ENCODE measurements around the gene LPIN3. TPM values are rescaled to one million over a fixed set of nuclear protein-coding genes. Genes with fewer than 3 reads are reported as not detected.
A peak's percentile ranks its signal among the peaks of the same experiment; 100 is the strongest.

The LPIN3 gene
- total RNA-seq, 6 donors from 2014 or later: 9.4 to 78.6 (median 14.2) TPM

GRCh38 chr20:41364236-41364855 lies 23.7 kb downstream of the LPIN3 start:
- no peak overlapping the region for H3K4me3 ChIP-seq
- peaks cover 8 to 16% (median 10%) of the 10 kb centered on the region in 4 donors for H3K4me1 ChIP-seq
- no peak for DNase-seq
- H3K9me3 ChIP-seq: no peaks in the 10 kb centered on the region
- no peaks in the 10 kb centered on the region for H3K36me3 ChIP-seq
- no peak for ATAC-seq (ENCODE audit: low FRiP score in 2 of 2)
- H3K27ac ChIP-seq: no peak overlapping the region
- WGBS, 2 donors: 86 to 87% methylated on average over 13 of the region's 13 CpGs
- TF ChIP-seq CTCF (IDR thresholded peaks at IDR 0.05) (no peak), EP300 (IDR thresholded peaks at IDR 0.05) (no peak), POLR2A (IDR thresholded peaks at IDR 0.05) (no peak)
- peaks cover 0 to 26% (median 11%) of the 10 kb centered on the region in 4 donors for H3K27me3 ChIP-seq

GRCh38 chr20:41364967-41365765 lies 24.5 kb downstream of the LPIN3 start:
- H3K36me3 ChIP-seq: no peaks in the 10 kb centered on the region
- ATAC-seq (ENCODE audit: low FRiP score in 2 of 2) (no peak), DNase-seq (no peak)
- H3K27me3 ChIP-seq: peaks cover 0 to 26% (median 11%) of the 10 kb centered on the region in 4 donors
- H3K9me3 ChIP-seq: no peaks in the 10 kb centered on the region
- WGBS, 2 donors: 78% methylated on average over 15 to 16 of the region's 19 CpGs
- peaks cover 8 to 16% (median 10%) of the 10 kb centered on the region in 4 donors for H3K4me1 ChIP-seq
- no peak overlapping the region for H3K27ac ChIP-seq
- H3K4me3 ChIP-seq: no peak overlapping the region
- TF ChIP-seq POLR2AphosphoS5 (IDR thresholded peaks at IDR 0.05) (no peak), CTCF (IDR thresholded peaks at IDR 0.05) (no peak), POLR2A (IDR thresholded peaks at IDR 0.05) (no peak), EP300 (IDR thresholded peaks at IDR 0.05) (no peak)

- Histone ChIP-seq H3K27ac (no peak overlapping the region), H3K27me3 (peaks cover 0 to 26% (median 11%) of the 10 kb centered on the region in 4 donors), H3K36me3 (no peaks in the 10 kb centered on the region), H3K9me3 (peaks cover under 1 to 2% (median under 1%) of the 10 kb centered on the region in 4 donors), H3K4me3 (peak overlapping the region in 3 of 4 donors; percentile 36 to 39 (median 38)), H3K4me1 (peaks cover 8 to 16% (median 10%) of the 10 kb centered on the region in 4 donors)
- 9% methylated on average over 42 of the region's 76 CpGs; no CpG with 5 or more reads in 1 of the 2 donors for WGBS, 2 donors
- peak in 1 of 2 donors; percentile 80 for DNase-seq
- ATAC-seq (ENCODE audit: low FRiP score in 2 of 2): no peak
- TF ChIP-seq EP300 (IDR thresholded peaks at IDR 0.05): no peak
- no peak for TF ChIP-seq POLR2A (IDR thresholded peaks at IDR 0.05)
- TF ChIP-seq CTCF (IDR thresholded peaks at IDR 0.05): no peak
Observed at GRCh38 chr20:41365777-41366545, 25.3 kb downstream of the LPIN3 start.

GRCh38 chr20:41366546-41367392 lies 26.1 kb downstream of the LPIN3 start, which contains the start of gene EMILIN3:
TSS of gene EMILIN3 (minus strand) at chr20:41366818. CDS start at chr20:41366634, 184 bp downstream.
- Histone ChIP-seq H3K36me3 (no peaks in the 10 kb centered on the region), H3K4me3 (peak within 1 kb of the TSS in 3 of 4 donors; percentile 36 to 39 (median 38)), H3K9me3 (peaks cover 4 to 10% (median 8%) of the 10 kb centered on the region in 4 donors), H3K4me1 (peaks cover 8 to 16% (median 10%) of the 10 kb centered on the region in 4 donors), H3K27me3 (peaks cover 0 to 26% (median 11%) of the 10 kb centered on the region in 4 donors), H3K27ac (no peak within 1 kb of the TSS)
- ATAC-seq (ENCODE audit: low FRiP score in 2 of 2) (peak in 1 of 2 donors; percentile 7), DNase-seq (peak in 1 of 2 donors; percentile 80)
- TF ChIP-seq POLR2AphosphoS5 (IDR thresholded peaks at IDR 0.05) (no peak), POLR2A (IDR thresholded peaks at IDR 0.05) (no peak), EP300 (IDR thresholded peaks at IDR 0.05) (no peak), CTCF (IDR thresholded peaks at IDR 0.05) (no peak)
- 13 to 28% methylated on average over 15 to 37 of the region's 93 CpGs for WGBS, 2 donors

All from upper lobe of left lung (tissue), 6 donors.